Thoracic aorta (tissue), 2 donors: ENCODE data around the gene PLAAT3. TPM values are rescaled to one million over a fixed set of nuclear protein-coding genes. Genes with fewer than 3 reads are reported as not detected.
"Not testable (repeated sequence)": the region's sequence is repeated elsewhere in the genome, so short reads cannot be mapped to it uniquely, and the experiment has no call there.

Experiments used
- ATAC-seq: fragments of 150-250 bp; one replicate; pipeline ENCODE4 v1.8.0; 2017; ENCODE audit warnings: low read depth; ENCODE audit not compliant: insufficient number of reproducible peaks, low FRiP score
- DNase-seq: peaks from one replicate; pipeline ENCODE4 v3.0.0-alpha.2; 2020; ENCODE audit warnings: low spot score
- H3K27ac ChIP-seq, 2 donors: fragments of 200-600 bp; sonication (generic); 1 replicate in 1 of 2; 2 replicates in 1 of 2; pipeline ENCODE4 v1.5.1; 2016; ENCODE audit warnings: mild to moderate bottlenecking in 2 of 2, moderate library complexity in 2 of 2
- H3K27me3 ChIP-seq: fragments of 200-600 bp; sonication (generic); replicated peaks from 2 replicates; pipeline ENCODE4 v1.6.0; 2016; ENCODE audit warnings: mild to moderate bottlenecking; ENCODE audit not compliant: insufficient read depth
- H3K36me3 ChIP-seq: fragments of 200-600 bp; sonication (generic); one replicate; pipeline ENCODE4 v1.5.1; 2016
- H3K4me1 ChIP-seq, 2 donors: fragments of 200-600 bp; sonication (generic); 1 replicate in 1 of 2; 2 replicates in 1 of 2; pipeline versions ENCODE4 v1.5.1 to v1.6.0; 2016; ENCODE audit warnings: low read depth in 2 of 2, mild to moderate bottlenecking in 1 of 2; ENCODE audit not compliant: control insufficient read depth in 1 of 2
- H3K4me3 ChIP-seq: fragments of 200-600 bp; sonication (generic); 2 replicates; pipeline ENCODE4 v1.5.1; 2016; ENCODE audit warnings: mild to moderate bottlenecking
- H3K9me3 ChIP-seq: fragments of 200-600 bp; sonication (generic); 2 replicates; pipeline ENCODE4 v1.5.1; 2016
- total RNA-seq, 2 donors: library from RNA; depleted of rRNA; stranded (reverse); fragments of >200 nt; gene quantifications; one replicate each; pipeline versions ENCODE4 v1.1.0 to v1.2.3, GENCODE V29; 2016
- TF ChIP-seq, protein P1 (sequence below): fragments of 200-600 bp; sonication (generic); IDR thresholded peaks from one replicate; pipeline ENCODE4 v1.5.1; 2019; ENCODE audit warnings: antibody characterized with exemption

PLAAT3 gene
- total RNA-seq, 2 donors from 2014 or later: 29.5 to 48.7 TPM

GRCh38 chr11:63609536-63609935, 4.7 kb downstream of the PLAAT3 start:
- no peak for ATAC-seq
- Histone ChIP-seq H3K27me3 (no peaks in the 10 kb centered on the region), H3K36me3 (no peaks in the 10 kb centered on the region), H3K27ac (peak overlapping the region; percentile 18 to 47), H3K4me3 (no peak overlapping the region), H3K9me3 (no peaks in the 10 kb centered on the region), H3K4me1 (peaks cover 21 to 52% of the 10 kb centered on the region in 2 donors)
- DNase-seq: no peak
- TF ChIP-seq, protein P1, sequence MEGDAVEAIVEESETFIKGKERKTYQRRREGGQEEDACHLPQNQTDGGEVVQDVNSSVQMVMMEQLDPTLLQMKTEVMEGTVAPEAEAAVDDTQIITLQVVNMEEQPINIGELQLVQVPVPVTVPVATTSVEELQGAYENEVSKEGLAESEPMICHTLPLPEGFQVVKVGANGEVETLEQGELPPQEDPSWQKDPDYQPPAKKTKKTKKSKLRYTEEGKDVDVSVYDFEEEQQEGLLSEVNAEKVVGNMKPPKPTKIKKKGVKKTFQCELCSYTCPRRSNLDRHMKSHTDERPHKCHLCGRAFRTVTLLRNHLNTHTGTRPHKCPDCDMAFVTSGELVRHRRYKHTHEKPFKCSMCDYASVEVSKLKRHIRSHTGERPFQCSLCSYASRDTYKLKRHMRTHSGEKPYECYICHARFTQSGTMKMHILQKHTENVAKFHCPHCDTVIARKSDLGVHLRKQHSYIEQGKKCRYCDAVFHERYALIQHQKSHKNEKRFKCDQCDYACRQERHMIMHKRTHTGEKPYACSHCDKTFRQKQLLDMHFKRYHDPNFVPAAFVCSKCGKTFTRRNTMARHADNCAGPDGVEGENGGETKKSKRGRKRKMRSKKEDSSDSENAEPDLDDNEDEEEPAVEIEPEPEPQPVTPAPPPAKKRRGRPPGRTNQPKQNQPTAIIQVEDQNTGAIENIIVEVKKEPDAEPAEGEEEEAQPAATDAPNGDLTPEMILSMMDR: no peak

- Histone ChIP-seq H3K36me3 (no peaks in the 10 kb centered on the region), H3K4me1 (peaks cover 24 to 56% of the 10 kb centered on the region in 2 donors), H3K4me3 (no peak overlapping the region), H3K27ac (peak overlapping the region; percentile 18 to 47), H3K27me3 (no peaks in the 10 kb centered on the region), H3K9me3 (no peaks in the 10 kb centered on the region)
- DNase-seq: no peak
- TF ChIP-seq, protein P1: no peak
- ATAC-seq: no peak
Measured at GRCh38 chr11:63608353-63609345, 5.6 kb downstream of the PLAAT3 start.

DNA sequence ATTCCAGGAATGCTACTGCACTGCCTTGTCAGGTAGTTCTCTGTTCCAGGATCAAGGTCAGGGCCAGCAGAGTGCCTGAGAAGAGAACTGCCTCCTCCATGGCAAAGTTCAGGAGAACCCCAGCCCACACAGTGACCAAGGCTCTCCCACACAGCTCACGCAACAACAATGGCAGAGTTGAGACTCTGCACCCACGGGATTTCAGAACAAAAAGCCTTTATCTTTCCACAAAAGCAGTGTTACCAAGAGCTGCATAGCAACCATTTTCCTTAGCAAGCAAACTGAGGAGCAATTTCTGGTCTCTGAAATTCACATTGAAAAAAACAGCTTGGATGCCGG, 11.1 kb downstream of the PLAAT3 start:
- Histone ChIP-seq H3K4me1 (peaks cover 19 to 30% of the 10 kb centered on the region in 2 donors), H3K27ac (peak overlapping the region; percentile 47 to 67), H3K27me3 (no peaks in the 10 kb centered on the region), H3K9me3 (no peaks in the 10 kb centered on the region), H3K36me3 (no peaks in the 10 kb centered on the region), H3K4me3 (no peak overlapping the region)
- DNase-seq (no peak), ATAC-seq (no peak)
- TF ChIP-seq, protein P1: no peak

DNA sequence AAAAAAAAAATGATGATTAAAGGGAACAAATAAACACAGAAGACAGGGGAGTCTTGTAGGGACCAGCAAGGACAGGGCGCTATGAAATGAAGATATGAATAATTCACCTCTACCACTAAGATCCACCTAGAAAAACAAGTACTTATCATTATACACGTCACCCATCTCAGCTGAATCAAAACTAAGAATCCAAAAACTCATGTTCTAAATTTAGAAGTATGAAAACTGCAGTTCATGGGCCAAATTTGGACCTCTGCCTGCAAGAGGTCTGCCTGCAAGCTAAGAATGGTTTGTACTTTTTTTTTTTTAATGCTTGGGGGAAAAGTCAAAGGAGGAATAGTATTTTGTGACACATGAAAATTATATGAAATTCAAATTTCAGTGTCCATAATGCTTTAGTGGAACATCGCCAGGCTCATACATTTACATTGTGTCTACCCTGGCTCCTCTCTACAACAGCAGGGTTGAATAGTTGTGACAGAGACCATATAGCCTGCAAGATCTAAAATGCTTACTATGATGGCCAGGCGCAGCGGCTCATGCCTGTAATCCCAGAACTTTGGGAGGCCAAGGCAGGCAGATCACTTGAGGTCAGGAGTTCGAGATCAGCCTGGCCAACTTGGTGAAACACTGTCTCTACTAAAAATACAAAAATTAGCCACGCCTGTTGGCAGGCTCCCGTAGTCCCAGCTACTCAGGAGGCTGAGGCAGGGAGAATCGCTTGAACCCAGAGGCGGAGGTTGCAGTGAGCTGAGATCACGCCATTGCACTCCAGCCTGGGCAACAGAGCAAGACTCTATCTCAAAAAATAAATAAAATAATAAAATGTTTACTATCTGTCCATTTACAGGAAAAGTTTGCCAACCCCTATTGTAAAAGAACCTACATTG, 11.7 kb downstream of the PLAAT3 start:
- Histone ChIP-seq H3K4me1 (peaks cover 19 to 29% of the 10 kb centered on the region in 2 donors), H3K27ac (peak overlapping the region; percentile 47 to 67), H3K4me3 (peak overlapping the region; percentile 33)
- ATAC-seq: peak; percentile 31
- DNase-seq, H3K36me3 ChIP-seq, H3K27me3 ChIP-seq, H3K9me3 ChIP-seq: not testable (repeated sequence)

- Histone ChIP-seq H3K27me3 (no peaks in the 10 kb centered on the region), H3K27ac (no peak overlapping the region), H3K4me1 (peaks cover 19 to 27% of the 10 kb centered on the region in 2 donors), H3K4me3 (no peak overlapping the region), H3K36me3 (peaks cover 7% of the 10 kb centered on the region), H3K9me3 (no peaks in the 10 kb centered on the region)
- no peak for ATAC-seq
- TF ChIP-seq, protein P1: no peak
- no peak for DNase-seq
Measured at GRCh38 chr11:63599211-63600122, 14.8 kb downstream of the PLAAT3 start.
